ENCODE measurements around the gene UGT1A7. TPM values are rescaled to one million over a fixed set of nuclear protein-coding genes. Genes with fewer than 3 reads are reported as not detected.
"Not testable (repeated sequence)": the region's sequence is repeated elsewhere in the genome, so short reads cannot be mapped to it uniquely, and the experiment has no call there.

Gene UGT1A7
- total RNA-seq, 2 experiments from 2014 or later = not detected

- POLR2A ChIA-PET = no interaction called here
- CTCF ChIA-PET = no interaction called here
- H3K4me1 Mint-ChIP-seq = no peaks in the 10 kb centered on the region
- H3K9me3 Mint-ChIP-seq = no peaks in the 10 kb centered on the region
- no peak for DNase-seq
- no peak overlapping the region for H3K4me3 Mint-ChIP-seq
- H3K27ac Mint-ChIP-seq = no peak overlapping the region
- H3K36me3 Mint-ChIP-seq (ENCODE audit: low read depth) = no peaks in the 10 kb centered on the region
- peaks cover 23% of the 10 kb centered on the region for H3K27me3 Mint-ChIP-seq
Observed at GRCh38 chr2:233707940-233708644, 26.4 kb downstream of the UGT1A7 start.

- Mint-ChIP-seq H3K9me3 (no peaks in the 10 kb centered on the region), H3K27me3 (peaks cover 23% of the 10 kb centered on the region), H3K36me3 (ENCODE audit: low read depth) (no peaks in the 10 kb centered on the region), H3K4me3 (no peak overlapping the region), H3K4me1 (peaks cover 2% of the 10 kb centered on the region), H3K27ac (no peak overlapping the region)
- POLR2A ChIA-PET = no interaction called here
- no peak for DNase-seq
- CTCF ChIA-PET = no interaction called here
Observed at GRCh38 chr2:233708942-233709341, 27.2 kb downstream of the UGT1A7 start.

GRCh38 chr2:233711312-233712008 is 29.8 kb downstream of the UGT1A7 start:
- POLR2A ChIA-PET = no interaction called here
- no peak overlapping the region for H3K27ac Mint-ChIP-seq
- no peaks in the 10 kb centered on the region for H3K36me3 Mint-ChIP-seq (ENCODE audit: low read depth)
- no peak overlapping the region for H3K4me3 Mint-ChIP-seq
- no peaks in the 10 kb centered on the region for H3K9me3 Mint-ChIP-seq
- peaks cover 5% of the 10 kb centered on the region for H3K4me1 Mint-ChIP-seq
- H3K27me3 Mint-ChIP-seq = peaks cover 32% of the 10 kb centered on the region
- peak; percentile 79 for DNase-seq
- CTCF ChIA-PET = no interaction called here

- CTCF ChIA-PET = no interaction called here
- H3K9me3 Mint-ChIP-seq = no peaks in the 10 kb centered on the region
- H3K4me3 Mint-ChIP-seq = no peak within 1 kb of the TSS
- no peak for DNase-seq
- POLR2A ChIA-PET = no interaction called here
- H3K27me3 Mint-ChIP-seq = peaks cover 28% of the 10 kb centered on the region
- no peaks in the 10 kb centered on the region for H3K36me3 Mint-ChIP-seq (ENCODE audit: low read depth)
- peaks cover 5% of the 10 kb centered on the region for H3K4me1 Mint-ChIP-seq
- no peak within 1 kb of the TSS for H3K27ac Mint-ChIP-seq
Observed at GRCh38 chr2:233712611-233713261, 31.0 kb downstream of the UGT1A7 start, which contains the start of gene UGT1A5. Gene UGT1A5 (plus strand): TSS chr2:233712907. CDS start chr2:233712992, 85 bp downstream.

GRCh38 chr2:233713262-233713615 is 31.5 kb downstream of the UGT1A7 start:
- CTCF ChIA-PET = no interaction called here
- H3K27me3 Mint-ChIP-seq = peaks cover 26% of the 10 kb centered on the region
- POLR2A ChIA-PET = no interaction called here
- H3K27ac Mint-ChIP-seq = no peak overlapping the region
- no peaks in the 10 kb centered on the region for H3K9me3 Mint-ChIP-seq
- H3K4me1 Mint-ChIP-seq = peaks cover 5% of the 10 kb centered on the region
- H3K4me3 Mint-ChIP-seq = no peak overlapping the region
- H3K36me3 Mint-ChIP-seq (ENCODE audit: low read depth) = no peaks in the 10 kb centered on the region
- DNase-seq = no peak

- CTCF ChIA-PET = no interaction called here
- Mint-ChIP-seq H3K9me3 (no peaks in the 10 kb centered on the region), H3K4me3 (no peak overlapping the region), H3K4me1 (peaks cover 5% of the 10 kb centered on the region), H3K36me3 (ENCODE audit: low read depth) (no peaks in the 10 kb centered on the region), H3K27me3 (peaks cover 25% of the 10 kb centered on the region), H3K27ac (no peak overlapping the region)
- DNase-seq = no peak
- POLR2A ChIA-PET = no interaction called here
Observed at GRCh38 chr2:233714121-233714520, 32.4 kb downstream of the UGT1A7 start.

- Mint-ChIP-seq H3K27me3 (peaks cover 18% of the 10 kb centered on the region), H3K4me3 (no peak within 1 kb of the TSS), H3K36me3 (ENCODE audit: low read depth) (no peaks in the 10 kb centered on the region), H3K9me3 (no peaks in the 10 kb centered on the region), H3K27ac (no peak within 1 kb of the TSS), H3K4me1 (peaks cover 5% of the 10 kb centered on the region)
- DNase-seq = no peak
- CTCF ChIA-PET = no interaction called here
- POLR2A ChIA-PET = no interaction called here
Observed at GRCh38 chr2:233718552-233718951, 36.9 kb downstream of the UGT1A7 start, which contains the start of gene UGT1A4. Gene UGT1A4 (plus strand): TSS chr2:233718736. CDS start chr2:233718821, 85 bp downstream.

GRCh38 chr2:233728723-233729301 is 47.1 kb downstream of the UGT1A7 start, which contains the start of gene UGT1A3:
Gene UGT1A3 (plus strand): TSS chr2:233729042. CDS start chr2:233729127, 85 bp downstream.
- H3K4me3 Mint-ChIP-seq = no peak within 1 kb of the TSS
- CTCF ChIA-PET = no interaction called here
- no peaks in the 10 kb centered on the region for H3K36me3 Mint-ChIP-seq (ENCODE audit: low read depth)
- POLR2A ChIA-PET = no interaction called here
- no peak for DNase-seq
- peaks cover 6% of the 10 kb centered on the region for H3K27me3 Mint-ChIP-seq
- no peak within 1 kb of the TSS for H3K27ac Mint-ChIP-seq
- H3K4me1 Mint-ChIP-seq = no peaks in the 10 kb centered on the region
- no peaks in the 10 kb centered on the region for H3K9me3 Mint-ChIP-seq

- not testable (repeated sequence) for H3K36me3 Mint-ChIP-seq (ENCODE audit: low read depth)
Observed at GRCh38 chr2:233736868-233737653, 55.4 kb downstream of the UGT1A7 start.

GRCh38 chr2:233740870-233741269 is 59.2 kb downstream of the UGT1A7 start:
- DNase-seq = no peak
- H3K27me3 Mint-ChIP-seq = peaks cover 11% of the 10 kb centered on the region
- H3K9me3 Mint-ChIP-seq = no peaks in the 10 kb centered on the region
- H3K4me1 Mint-ChIP-seq = no peaks in the 10 kb centered on the region
- H3K36me3 Mint-ChIP-seq (ENCODE audit: low read depth) = no peaks in the 10 kb centered on the region
- ChIA-PET CTCF (no interaction called here), POLR2A (no interaction called here)
- H3K27ac Mint-ChIP-seq = no peak overlapping the region
- no peak overlapping the region for H3K4me3 Mint-ChIP-seq

More at GRCh38 chr2:233736868-233737653, 55.4 kb downstream of the UGT1A7 start:
- CTCF ChIA-PET, H3K9me3 Mint-ChIP-seq, H3K4me3 Mint-ChIP-seq, H3K4me1 Mint-ChIP-seq, H3K27ac Mint-ChIP-seq, DNase-seq, POLR2A ChIA-PET: not testable (repeated sequence)
- peaks cover 27% of the 10 kb centered on the region for H3K27me3 Mint-ChIP-seq

GRCh38 chr2:233743464-233744259 is 62.0 kb downstream of the UGT1A7 start:
- no peak overlapping the region for H3K27ac Mint-ChIP-seq
- H3K36me3 Mint-ChIP-seq (ENCODE audit: low read depth) = no peaks in the 10 kb centered on the region
- no peak for DNase-seq
- POLR2A ChIA-PET = no interaction called here
- H3K4me3 Mint-ChIP-seq = no peak overlapping the region
- no peaks in the 10 kb centered on the region for H3K9me3 Mint-ChIP-seq
- no peaks in the 10 kb centered on the region for H3K4me1 Mint-ChIP-seq
- CTCF ChIA-PET = no interaction called here
- peaks cover 10% of the 10 kb centered on the region for H3K27me3 Mint-ChIP-seq

- ChIA-PET CTCF (no interaction called here), POLR2A (no interaction called here)
- Mint-ChIP-seq H3K27me3 (peaks cover 5% of the 10 kb centered on the region), H3K36me3 (ENCODE audit: low read depth) (no peaks in the 10 kb centered on the region), H3K4me3 (no peak overlapping the region), H3K9me3 (peaks cover 6% of the 10 kb centered on the region), H3K27ac (no peak overlapping the region), H3K4me1 (no peaks in the 10 kb centered on the region)
- DNase-seq = no peak
Observed at GRCh38 chr2:233745073-233745755, 63.5 kb downstream of the UGT1A7 start.
